Measurements from ENCODE around the gene PAX9.

DNA sequence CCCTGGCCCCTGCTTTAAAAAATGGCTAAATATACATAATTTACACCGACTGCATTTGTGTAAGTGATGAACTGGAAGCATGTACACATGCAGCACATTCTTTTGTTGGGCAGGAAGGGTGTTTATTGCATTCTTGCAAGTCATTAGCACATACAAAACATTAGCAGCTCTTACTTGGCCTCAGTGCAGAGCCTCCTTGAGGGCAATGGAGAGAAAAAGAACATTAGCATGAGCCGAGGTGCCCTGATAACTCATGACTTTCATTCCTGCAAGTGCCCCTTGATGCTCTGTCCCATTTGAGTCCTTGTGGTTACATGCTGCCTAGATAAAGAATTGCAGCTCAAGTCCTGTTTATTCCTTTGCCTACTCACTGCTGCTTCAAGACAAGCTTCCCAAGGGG lies 61.9 kb downstream of the PAX9 start:
- TF ChIP-seq, protein P1, sequence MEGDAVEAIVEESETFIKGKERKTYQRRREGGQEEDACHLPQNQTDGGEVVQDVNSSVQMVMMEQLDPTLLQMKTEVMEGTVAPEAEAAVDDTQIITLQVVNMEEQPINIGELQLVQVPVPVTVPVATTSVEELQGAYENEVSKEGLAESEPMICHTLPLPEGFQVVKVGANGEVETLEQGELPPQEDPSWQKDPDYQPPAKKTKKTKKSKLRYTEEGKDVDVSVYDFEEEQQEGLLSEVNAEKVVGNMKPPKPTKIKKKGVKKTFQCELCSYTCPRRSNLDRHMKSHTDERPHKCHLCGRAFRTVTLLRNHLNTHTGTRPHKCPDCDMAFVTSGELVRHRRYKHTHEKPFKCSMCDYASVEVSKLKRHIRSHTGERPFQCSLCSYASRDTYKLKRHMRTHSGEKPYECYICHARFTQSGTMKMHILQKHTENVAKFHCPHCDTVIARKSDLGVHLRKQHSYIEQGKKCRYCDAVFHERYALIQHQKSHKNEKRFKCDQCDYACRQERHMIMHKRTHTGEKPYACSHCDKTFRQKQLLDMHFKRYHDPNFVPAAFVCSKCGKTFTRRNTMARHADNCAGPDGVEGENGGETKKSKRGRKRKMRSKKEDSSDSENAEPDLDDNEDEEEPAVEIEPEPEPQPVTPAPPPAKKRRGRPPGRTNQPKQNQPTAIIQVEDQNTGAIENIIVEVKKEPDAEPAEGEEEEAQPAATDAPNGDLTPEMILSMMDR (IDR thresholded peaks at IDR 0.05) = no peak
- TF ChIP-seq POLR2A (IDR thresholded peaks at IDR 0.05) = no peak

Data from thyroid gland (tissue), 4 donors.